Neural cell (in vitro differentiated cells): Measurements from ENCODE around the gene FBXO45.

ENCODE experiments used
- EP300 ChIP-seq: fragments of 450-650 bp; conservative IDR thresholded peaks from 2 replicates; pipeline ENCODE4 v1.6.1; 2014; ENCODE audit warnings: antibody characterized with exemption, mild to moderate bottlenecking, moderate library complexity; ENCODE audit not compliant: poor library complexity, severe bottlenecking
- EZH2 ChIP-seq: fragments of 200-600, 300-800 bp; shearing (Covaris generic), sonication (generic); IDR thresholded peaks from 2 replicates; pipeline ENCODE4 v1.6.1; 2014; ENCODE audit warnings: antibody characterized with exemption, low read length, borderline replicate concordance, mild to moderate bottlenecking; ENCODE audit not compliant: insufficient read depth, poor library complexity, severe bottlenecking
- POLR2AphosphoS5 ChIP-seq: IDR thresholded peaks from 2 replicates; pipeline ENCODE4 v1.6.1; 2012
- TAF1 ChIP-seq: IDR thresholded peaks from 2 replicates; pipeline ENCODE4 v1.6.1; 2012; ENCODE audit warnings: low read depth
- TF ChIP-seq, protein P1 (sequence below): fragments of 450-650 bp; IDR thresholded peaks from 2 replicates; pipeline ENCODE4 v1.5.1; 2014; ENCODE audit warnings: antibody characterized with exemption, mild to moderate bottlenecking, moderate library complexity; ENCODE audit not compliant: poor library complexity, severe bottlenecking
- TF ChIP-seq, protein P2 (sequence below): IDR thresholded peaks from 2 replicates; pipeline ENCODE4 v1.6.1; 2012; ENCODE audit warnings: borderline replicate concordance

DNA sequence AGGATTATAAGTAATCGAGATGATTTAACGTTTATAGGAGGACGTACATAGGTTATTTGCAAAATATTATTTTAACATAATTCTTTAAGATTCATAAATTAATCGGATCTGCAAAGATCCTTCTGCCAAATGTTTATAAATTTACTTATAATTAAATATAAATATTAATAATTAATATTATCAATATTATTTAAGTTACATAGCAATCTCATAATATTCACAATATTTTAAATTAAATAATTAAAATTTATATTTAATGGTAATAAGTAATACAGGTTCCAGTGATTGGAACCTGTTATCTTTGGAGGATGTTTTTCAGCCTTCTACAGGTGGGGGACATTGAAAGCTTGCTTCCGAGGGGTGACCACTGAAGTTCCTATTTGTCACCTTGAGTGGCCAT lies 16.2 kb upstream of the FBXO45 start:
- TF ChIP-seq, protein P1, sequence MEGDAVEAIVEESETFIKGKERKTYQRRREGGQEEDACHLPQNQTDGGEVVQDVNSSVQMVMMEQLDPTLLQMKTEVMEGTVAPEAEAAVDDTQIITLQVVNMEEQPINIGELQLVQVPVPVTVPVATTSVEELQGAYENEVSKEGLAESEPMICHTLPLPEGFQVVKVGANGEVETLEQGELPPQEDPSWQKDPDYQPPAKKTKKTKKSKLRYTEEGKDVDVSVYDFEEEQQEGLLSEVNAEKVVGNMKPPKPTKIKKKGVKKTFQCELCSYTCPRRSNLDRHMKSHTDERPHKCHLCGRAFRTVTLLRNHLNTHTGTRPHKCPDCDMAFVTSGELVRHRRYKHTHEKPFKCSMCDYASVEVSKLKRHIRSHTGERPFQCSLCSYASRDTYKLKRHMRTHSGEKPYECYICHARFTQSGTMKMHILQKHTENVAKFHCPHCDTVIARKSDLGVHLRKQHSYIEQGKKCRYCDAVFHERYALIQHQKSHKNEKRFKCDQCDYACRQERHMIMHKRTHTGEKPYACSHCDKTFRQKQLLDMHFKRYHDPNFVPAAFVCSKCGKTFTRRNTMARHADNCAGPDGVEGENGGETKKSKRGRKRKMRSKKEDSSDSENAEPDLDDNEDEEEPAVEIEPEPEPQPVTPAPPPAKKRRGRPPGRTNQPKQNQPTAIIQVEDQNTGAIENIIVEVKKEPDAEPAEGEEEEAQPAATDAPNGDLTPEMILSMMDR = no peak
- no peak for TF ChIP-seq EP300
- TF ChIP-seq EZH2 = no peak
- TF ChIP-seq POLR2AphosphoS5 = no peak
- TF ChIP-seq, protein P2, sequence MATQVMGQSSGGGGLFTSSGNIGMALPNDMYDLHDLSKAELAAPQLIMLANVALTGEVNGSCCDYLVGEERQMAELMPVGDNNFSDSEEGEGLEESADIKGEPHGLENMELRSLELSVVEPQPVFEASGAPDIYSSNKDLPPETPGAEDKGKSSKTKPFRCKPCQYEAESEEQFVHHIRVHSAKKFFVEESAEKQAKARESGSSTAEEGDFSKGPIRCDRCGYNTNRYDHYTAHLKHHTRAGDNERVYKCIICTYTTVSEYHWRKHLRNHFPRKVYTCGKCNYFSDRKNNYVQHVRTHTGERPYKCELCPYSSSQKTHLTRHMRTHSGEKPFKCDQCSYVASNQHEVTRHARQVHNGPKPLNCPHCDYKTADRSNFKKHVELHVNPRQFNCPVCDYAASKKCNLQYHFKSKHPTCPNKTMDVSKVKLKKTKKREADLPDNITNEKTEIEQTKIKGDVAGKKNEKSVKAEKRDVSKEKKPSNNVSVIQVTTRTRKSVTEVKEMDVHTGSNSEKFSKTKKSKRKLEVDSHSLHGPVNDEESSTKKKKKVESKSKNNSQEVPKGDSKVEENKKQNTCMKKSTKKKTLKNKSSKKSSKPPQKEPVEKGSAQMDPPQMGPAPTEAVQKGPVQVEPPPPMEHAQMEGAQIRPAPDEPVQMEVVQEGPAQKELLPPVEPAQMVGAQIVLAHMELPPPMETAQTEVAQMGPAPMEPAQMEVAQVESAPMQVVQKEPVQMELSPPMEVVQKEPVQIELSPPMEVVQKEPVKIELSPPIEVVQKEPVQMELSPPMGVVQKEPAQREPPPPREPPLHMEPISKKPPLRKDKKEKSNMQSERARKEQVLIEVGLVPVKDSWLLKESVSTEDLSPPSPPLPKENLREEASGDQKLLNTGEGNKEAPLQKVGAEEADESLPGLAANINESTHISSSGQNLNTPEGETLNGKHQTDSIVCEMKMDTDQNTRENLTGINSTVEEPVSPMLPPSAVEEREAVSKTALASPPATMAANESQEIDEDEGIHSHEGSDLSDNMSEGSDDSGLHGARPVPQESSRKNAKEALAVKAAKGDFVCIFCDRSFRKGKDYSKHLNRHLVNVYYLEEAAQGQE = no peak
- TF ChIP-seq TAF1 = no peak
